AML-193 (cell line): Measurements from ENCODE around the gene DHRSX.
"Not testable (repeated sequence)": the region's sequence is repeated elsewhere in the genome, so short reads cannot be mapped to it uniquely, and the experiment has no call there.

ENCODE experiments used
- DNase-seq, 2 experiments: peaks; one replicate each; lab custom pipeline; 2025; lab: John Stamatoyannopoulos, UW

Gene DHRSX

GRCh38 chrX:2314831-2315365 is 185.9 kb downstream of the DHRSX start:
- DNase-seq = no peak

GRCh38 chrX:2313864-2314640 is 186.7 kb downstream of the DHRSX start:
- DNase-seq = no peak

GRCh38 chrX:2312061-2312591 is 188.7 kb downstream of the DHRSX start:
- not testable (repeated sequence) for DNase-seq

- no peak for DNase-seq
These were observed 189.3 kb downstream of the DHRSX start for GRCh38 chrX:2311501-2311900.

GRCh38 chrX:2301901-2302300 is 198.9 kb downstream of the DHRSX start:
- no peak for DNase-seq

GRCh38 chrX:2299871-2300270 is 200.9 kb downstream of the DHRSX start:
- DNase-seq = no peak

- DNase-seq = no peak
These were observed 214.0 kb downstream of the DHRSX start for GRCh38 chrX:2286731-2287130.

GRCh38 chrX:2284601-2285000 is 216.2 kb downstream of the DHRSX start:
- DNase-seq = no peak

- no peak for DNase-seq
These were observed 216.6 kb downstream of the DHRSX start for GRCh38 chrX:2284133-2284532.

- no peak for DNase-seq
These were observed 217.5 kb downstream of the DHRSX start for GRCh38 chrX:2283111-2283859.

GRCh38 chrX:2282490-2283090 is 218.2 kb downstream of the DHRSX start:
- DNase-seq = no peak

GRCh38 chrX:2272337-2272736 is 228.4 kb downstream of the DHRSX start:
- no peak for DNase-seq

- not testable (repeated sequence) for DNase-seq
These were observed 229.2 kb downstream of the DHRSX start for GRCh38 chrX:2271595-2271994.

GRCh38 chrX:2270783-2271182 is 230.0 kb downstream of the DHRSX start:
- DNase-seq = not testable (repeated sequence)

- DNase-seq = no peak
These were observed 232.9 kb downstream of the DHRSX start for GRCh38 chrX:2267890-2268289.

GRCh38 chrX:2266445-2267349 is 234.1 kb downstream of the DHRSX start:
- no peak for DNase-seq

GRCh38 chrX:2265658-2266444 is 234.9 kb downstream of the DHRSX start:
- DNase-seq = not testable (repeated sequence)

- DNase-seq = no peak
These were observed 236.4 kb downstream of the DHRSX start for GRCh38 chrX:2264179-2265030.

GRCh38 chrX:2263203-2263602 is 237.6 kb downstream of the DHRSX start:
- no peak for DNase-seq

- no peak for DNase-seq
These were observed 238.1 kb downstream of the DHRSX start for GRCh38 chrX:2262668-2263055.
